ENCODE data around the gene MSANTD1. TPM values are rescaled to one million over a fixed set of nuclear protein-coding genes. Genes with fewer than 3 reads are reported as not detected.

The MSANTD1 gene
- total RNA-seq, 4 donors from 2014 or later, result 2.0 to 4.9 (median 2.4) TPM

GRCh38 chr4:3219761-3220475, 29.0 kb upstream of the MSANTD1 start:
- 78 to 87% methylated on average over 9 of the region's 9 CpGs for WGBS, 2 donors
- Histone ChIP-seq H3K9me3 (no peaks in the 10 kb centered on the region), H3K4me1 (no peaks in the 10 kb centered on the region), H3K27me3 (no peaks in the 10 kb centered on the region), H3K36me3 (peaks cover 67 to 86% of the 10 kb centered on the region in 2 donors), H3K4me3 (replicated peaks in 1 of 3) (no peak overlapping the region), H3K27ac (no peak overlapping the region)
- TF ChIP-seq POLR2A (IDR thresholded peaks at IDR 0.05) (no peak), CTCF (IDR thresholded peaks at IDR 0.05) (no peak)
- no peak for DNase-seq
- intact Hi-C loops (cut with DNase I), result no loop called here

GRCh38 chr4:3220476-3221183, 28.3 kb upstream of the MSANTD1 start:
- Histone ChIP-seq H3K27me3 (no peaks in the 10 kb centered on the region), H3K27ac (no peak overlapping the region), H3K4me3 (replicated peaks in 1 of 3) (no peak overlapping the region), H3K4me1 (no peaks in the 10 kb centered on the region), H3K9me3 (no peaks in the 10 kb centered on the region), H3K36me3 (peaks cover 60 to 86% of the 10 kb centered on the region in 2 donors)
- intact Hi-C loops (cut with DNase I), result no loop called here
- 82 to 88% methylated on average over 8 of the region's 8 CpGs for WGBS, 2 donors
- no peak for DNase-seq
- TF ChIP-seq CTCF (IDR thresholded peaks at IDR 0.05) (no peak), POLR2A (IDR thresholded peaks at IDR 0.05) (no peak)

- 91 to 93% methylated on average over 8 of the region's 8 CpGs for WGBS, 2 donors
- Histone ChIP-seq H3K9me3 (no peaks in the 10 kb centered on the region), H3K4me1 (no peaks in the 10 kb centered on the region), H3K36me3 (peaks cover 55 to 83% of the 10 kb centered on the region in 2 donors), H3K4me3 (replicated peaks in 1 of 3) (no peak overlapping the region), H3K27me3 (no peaks in the 10 kb centered on the region), H3K27ac (no peak overlapping the region)
- DNase-seq, result no peak
- intact Hi-C loops (cut with DNase I), result no loop called here
- TF ChIP-seq CTCF (IDR thresholded peaks at IDR 0.05), result no peak
- TF ChIP-seq POLR2A (IDR thresholded peaks at IDR 0.05), result no peak
Observed at GRCh38 chr4:3221184-3221494, 27.8 kb upstream of the MSANTD1 start.

- 90 to 94% methylated on average over 12 of the region's 12 CpGs for WGBS, 2 donors
- no peak overlapping the region for H3K27ac ChIP-seq
- peaks cover 52 to 78% of the 10 kb centered on the region in 2 donors for H3K36me3 ChIP-seq
- no peak overlapping the region for H3K4me3 ChIP-seq (replicated peaks in 1 of 3)
- intact Hi-C loops (cut with DNase I), result no loop called here
- H3K9me3 ChIP-seq, result no peaks in the 10 kb centered on the region
- H3K27me3 ChIP-seq, result no peaks in the 10 kb centered on the region
- TF ChIP-seq CTCF (IDR thresholded peaks at IDR 0.05) (no peak), POLR2A (IDR thresholded peaks at IDR 0.05) (no peak)
- DNase-seq, result no peak
- no peaks in the 10 kb centered on the region for H3K4me1 ChIP-seq
Observed at GRCh38 chr4:3221996-3222395, 27.0 kb upstream of the MSANTD1 start.

- no peak for DNase-seq
- WGBS, 2 donors, result 95% methylated on average over 8 to 10 of the region's 11 CpGs
- intact Hi-C loops (cut with DNase I), result no loop called here
- H3K4me3 ChIP-seq (replicated peaks in 1 of 3), result no peak overlapping the region
- no peaks in the 10 kb centered on the region for H3K9me3 ChIP-seq
- H3K36me3 ChIP-seq, result peaks cover 43 to 69% of the 10 kb centered on the region in 2 donors
- H3K27ac ChIP-seq, result no peak overlapping the region
- H3K27me3 ChIP-seq, result no peaks in the 10 kb centered on the region
- no peak for TF ChIP-seq CTCF (IDR thresholded peaks at IDR 0.05)
- TF ChIP-seq POLR2A (IDR thresholded peaks at IDR 0.05), result no peak
- H3K4me1 ChIP-seq, result no peaks in the 10 kb centered on the region
Observed at GRCh38 chr4:3223346-3223745, 25.6 kb upstream of the MSANTD1 start.

Data from thyroid gland (tissue), 4 donors.